ENCODE results near the gene UBE2J2.
A peak's percentile ranks its signal among the peaks of the same experiment; 100 is the strongest.

UBE2J2 gene

GRCh38 chr1:1239614-1240347 lies 33.9 kb downstream of the UBE2J2 start:
- no peak for DNase-seq (ENCODE audit: low spot score)

- no peak for DNase-seq (ENCODE audit: low spot score)
Observed at GRCh38 chr1:1239227-1239613, 34.4 kb downstream of the UBE2J2 start.

- no peak for DNase-seq (ENCODE audit: low spot score)
Observed at GRCh38 chr1:1238702-1239178, 34.9 kb downstream of the UBE2J2 start.

- DNase-seq (ENCODE audit: low spot score): no peak
Observed at GRCh38 chr1:1237874-1238701, 35.6 kb downstream of the UBE2J2 start.

GRCh38 chr1:1236945-1237873 lies 36.4 kb downstream of the UBE2J2 start:
- no peak for DNase-seq (ENCODE audit: low spot score)

GRCh38 chr1:1236176-1236763 lies 37.4 kb downstream of the UBE2J2 start:
- DNase-seq (ENCODE audit: low spot score): no peak

GRCh38 chr1:1235016-1235744 lies 38.5 kb downstream of the UBE2J2 start:
- no peak for DNase-seq (ENCODE audit: low spot score)

GRCh38 chr1:1234180-1234808 lies 39.4 kb downstream of the UBE2J2 start:
- DNase-seq (ENCODE audit: low spot score): no peak

- no peak for DNase-seq (ENCODE audit: low spot score)
Observed at GRCh38 chr1:1233567-1233892, 40.1 kb downstream of the UBE2J2 start.

- no peak for DNase-seq (ENCODE audit: low spot score)
Observed at GRCh38 chr1:1232796-1233566, 40.7 kb downstream of the UBE2J2 start.

- DNase-seq (ENCODE audit: low spot score): no peak
Observed at GRCh38 chr1:1232208-1232795, 41.4 kb downstream of the UBE2J2 start, which contains the start of gene B3GALT6. Gene B3GALT6 (plus strand): TSS chr1:1232237. CDS start chr1:1232279, 42 bp downstream.

GRCh38 chr1:1231400-1232207 lies 42.0 kb downstream of the UBE2J2 start, which contains the start of gene SDF4:
Gene SDF4 (minus strand): TSS chr1:1232001. CDS start chr1:1228772, 3,229 bp downstream.
- peak; percentile 98 for DNase-seq (ENCODE audit: low spot score)

- peak; percentile 16 for DNase-seq (ENCODE audit: low spot score)
Observed at GRCh38 chr1:1230656-1231399, 42.8 kb downstream of the UBE2J2 start.

- no peak for DNase-seq (ENCODE audit: low spot score)
Observed at GRCh38 chr1:1229770-1230169, 43.9 kb downstream of the UBE2J2 start.

- DNase-seq (ENCODE audit: low spot score): no peak
Observed at GRCh38 chr1:1228596-1229321, 44.9 kb downstream of the UBE2J2 start.

GRCh38 chr1:1228187-1228586 lies 45.5 kb downstream of the UBE2J2 start:
- DNase-seq (ENCODE audit: low spot score): no peak

- DNase-seq (ENCODE audit: low spot score): no peak
Observed at GRCh38 chr1:1227386-1227785, 46.3 kb downstream of the UBE2J2 start.
